HK-2 (cell line): ENCODE results near the gene ZNF25.
"Not testable (repeated sequence)": the region's sequence is repeated elsewhere in the genome, so short reads cannot be mapped to it uniquely, and the experiment has no call there.

Experiments used
- DNase-seq: peaks from one replicate; pipeline ENCODE4 v3.0.0-alpha.2; 2018; ENCODE audit not compliant: unreplicated experiment

The ZNF25 gene

DNA sequence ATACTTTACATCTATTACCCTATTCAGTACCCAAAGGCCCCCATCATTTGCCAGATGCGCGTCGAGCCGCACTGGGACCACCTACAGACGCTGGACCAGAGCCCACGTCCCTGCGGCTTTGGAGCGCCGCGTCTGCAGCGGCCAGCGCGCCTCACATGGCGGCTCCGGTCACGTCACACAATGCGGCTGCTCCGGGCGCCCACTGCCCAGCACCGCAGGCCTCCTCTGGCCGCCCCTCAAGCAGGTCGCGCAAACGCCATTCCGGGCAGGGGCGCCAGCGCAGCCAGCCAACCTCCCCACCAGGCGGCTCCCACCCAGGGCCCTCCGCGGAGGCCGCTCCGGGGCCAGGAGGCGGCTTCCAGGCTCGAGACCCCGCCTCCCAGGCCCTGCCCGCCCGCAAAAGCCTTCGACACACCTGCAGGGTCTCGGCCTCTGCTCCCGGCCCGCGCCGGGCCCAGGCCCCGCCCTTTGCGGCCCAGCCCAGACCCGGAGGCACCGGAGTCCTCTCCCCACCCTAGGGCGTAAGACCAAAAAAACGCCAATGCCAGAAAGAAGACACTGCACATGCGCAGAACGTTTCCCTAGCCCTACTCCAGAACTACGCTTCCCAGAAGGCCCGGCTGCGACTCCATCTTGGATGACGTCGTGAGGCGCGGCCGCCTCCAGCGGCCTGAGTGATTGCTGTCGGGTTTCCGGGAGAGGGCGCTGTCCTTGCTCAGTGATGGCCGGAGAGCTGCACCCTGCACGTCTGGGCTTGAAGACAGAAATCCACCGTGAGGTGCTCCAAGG lies at the start of gene ZNF25:
Gene ZNF25 (minus strand): TSS at position 557 of the 789 bp plus-strand sequence. CDS start 4,925 bp downstream, outside the sequence.
- peak; percentile 99 for DNase-seq

DNA sequence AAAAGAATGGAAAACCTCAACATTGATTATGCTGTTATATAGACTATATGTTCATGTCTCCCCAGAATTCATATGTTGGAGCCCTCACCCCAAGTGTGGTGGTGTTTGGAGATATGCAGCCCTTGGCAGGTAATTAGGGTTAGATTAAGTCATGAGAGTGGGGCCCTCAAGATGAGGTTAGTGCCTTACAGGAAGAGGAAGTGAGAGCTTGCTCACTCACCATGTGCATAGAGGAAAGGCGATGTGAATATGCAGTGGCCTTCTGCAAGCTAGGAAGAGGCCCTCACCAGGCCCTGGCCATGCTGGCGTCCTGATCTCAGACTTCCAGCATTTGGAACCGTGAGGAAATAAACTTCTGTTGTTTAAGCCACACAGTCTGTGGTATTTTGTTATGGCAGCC lies 48.8 kb upstream of the ZNF25 start:
- DNase-seq: no peak

DNA sequence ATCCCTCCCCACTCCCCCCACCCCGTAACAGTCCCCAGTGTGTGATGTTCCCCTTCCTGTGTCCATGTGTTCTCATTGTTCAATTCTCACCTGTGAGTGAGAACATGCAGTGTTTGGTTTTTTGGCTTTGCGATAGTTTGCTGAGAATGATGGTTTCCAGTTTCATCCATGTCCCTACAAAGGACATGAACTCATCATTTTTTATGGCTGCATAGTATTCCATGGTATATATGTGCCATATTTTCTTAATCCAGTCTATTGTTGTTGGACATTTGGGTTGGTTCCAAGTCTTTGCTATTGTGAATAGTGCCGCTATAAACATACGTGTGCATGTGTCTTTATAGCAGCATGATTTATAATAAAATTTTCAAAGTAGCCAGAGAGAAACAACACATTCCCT lies 42.7 kb upstream of the ZNF25 start:
- not testable (repeated sequence) for DNase-seq

DNA sequence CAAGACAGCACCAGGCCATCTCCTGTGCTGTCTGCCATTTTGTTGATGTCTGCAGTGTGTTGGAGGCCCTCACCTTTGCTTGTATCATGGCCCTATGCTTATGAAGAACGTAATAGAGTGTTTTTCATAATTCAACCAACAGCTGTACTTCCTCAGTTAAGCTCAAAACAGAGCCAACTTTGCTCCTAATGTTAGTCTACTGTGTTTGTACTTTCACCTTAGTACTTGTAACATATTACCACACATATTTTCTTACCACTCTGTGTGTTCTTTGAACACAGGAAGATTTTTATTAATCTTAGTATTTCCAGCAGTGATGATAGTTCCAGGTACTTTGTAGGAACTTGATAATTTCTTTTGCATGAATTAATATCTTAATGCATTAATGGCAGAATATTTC lies 39.9 kb upstream of the ZNF25 start:
- DNase-seq: no peak

DNA sequence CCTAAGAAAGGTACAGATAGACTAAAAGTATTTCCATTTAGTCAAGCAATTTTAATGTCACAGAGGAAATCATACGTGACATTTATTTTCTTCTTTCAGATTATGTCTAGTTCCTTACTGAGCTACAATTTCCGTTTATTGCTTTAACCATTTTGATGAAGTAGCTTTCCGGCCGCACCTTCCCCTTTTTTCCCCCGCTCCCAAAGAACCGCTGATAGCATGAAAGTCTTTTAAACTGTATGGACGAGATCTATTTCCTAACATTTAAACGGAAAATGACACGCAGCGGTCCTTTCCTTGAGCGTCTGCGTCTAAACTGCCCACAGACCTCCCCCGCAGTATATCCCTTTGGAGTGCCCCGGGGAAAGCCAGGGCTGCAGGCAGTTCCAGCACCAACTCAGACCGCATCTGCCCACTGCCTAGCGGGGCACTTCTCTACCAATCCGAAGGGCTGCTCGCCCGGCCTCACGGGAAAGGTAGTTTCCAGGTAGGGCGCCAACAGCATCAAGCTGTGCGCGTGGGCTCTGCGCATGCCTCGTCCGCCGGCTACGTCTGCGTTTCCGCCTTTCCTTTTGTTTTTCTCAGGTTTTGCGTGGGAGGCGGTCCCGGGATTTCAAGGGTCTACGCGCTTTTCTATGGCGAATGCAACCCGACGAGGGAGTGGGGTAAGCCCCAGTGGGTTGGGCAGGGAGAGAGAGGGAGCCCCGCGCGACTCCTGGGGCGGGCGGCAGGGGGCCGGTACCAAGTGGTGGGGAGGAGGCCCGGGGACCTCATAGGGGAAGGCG lies 33.9 kb upstream of the ZNF25 start, which contains the start of gene ZNF33A:
Gene ZNF33A (plus strand): TSS at position 557 of the 785 bp plus-strand sequence. CDS start 1,667 bp downstream, outside the sequence.
- DNase-seq: peak; percentile 96

DNA sequence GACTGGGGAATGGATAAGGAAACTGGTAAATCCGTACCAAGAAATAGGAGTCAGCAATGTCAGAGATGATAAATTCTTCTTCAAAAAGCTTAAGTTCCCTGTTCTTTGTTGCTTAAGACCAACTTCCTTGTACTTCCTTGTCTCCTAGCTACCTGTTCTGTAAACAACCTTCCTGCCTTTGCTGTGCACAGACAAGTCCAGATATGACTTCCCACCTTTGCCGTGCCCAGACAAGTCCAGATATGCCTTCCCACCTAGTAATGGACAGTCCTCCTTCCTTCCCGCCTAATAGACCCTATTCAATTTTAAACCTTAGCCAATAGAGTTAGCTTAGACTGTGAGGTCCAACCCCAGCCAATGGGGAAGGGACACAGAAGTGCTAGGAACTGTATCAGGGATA lies 31.5 kb upstream of the ZNF25 start:
- DNase-seq: no peak

DNA sequence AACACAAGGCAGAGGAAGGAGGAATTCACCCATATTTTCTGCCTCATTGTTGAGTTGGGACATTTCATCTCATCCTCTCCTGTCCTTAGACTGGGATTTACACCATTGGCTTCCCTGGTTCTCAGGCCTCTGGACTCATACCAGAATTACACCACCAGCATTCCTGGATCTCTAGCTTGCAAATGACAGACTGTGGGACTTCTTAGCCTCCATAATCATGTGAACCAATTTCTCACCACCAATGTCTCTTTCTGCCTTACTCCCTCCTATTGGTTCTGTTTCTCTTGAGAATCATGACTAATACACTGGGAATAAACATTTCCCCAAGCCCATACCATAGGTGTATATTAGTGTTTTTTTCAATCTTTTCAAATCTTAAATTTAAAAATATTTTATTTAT lies 31.1 kb upstream of the ZNF25 start:
- DNase-seq: no peak

DNA sequence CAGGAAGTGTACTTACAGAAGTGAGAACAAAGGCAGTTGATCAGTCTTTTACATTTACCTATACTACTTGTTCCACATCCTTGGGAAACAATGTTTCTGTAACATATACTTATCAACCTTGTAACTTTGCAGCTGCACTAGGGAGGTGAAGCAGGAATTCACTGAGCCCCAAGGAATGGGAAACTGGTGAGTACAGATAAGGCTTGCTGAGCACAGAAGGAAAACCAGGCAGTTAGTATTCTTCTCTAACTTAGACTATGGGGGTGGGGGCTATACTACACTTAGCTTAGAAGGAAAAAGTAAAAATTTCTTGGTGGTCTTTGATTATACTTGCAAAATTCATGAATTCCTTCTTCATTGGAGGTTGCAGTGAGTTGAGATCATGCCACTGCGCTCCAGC lies 27.1 kb upstream of the ZNF25 start:
- no peak for DNase-seq

DNA sequence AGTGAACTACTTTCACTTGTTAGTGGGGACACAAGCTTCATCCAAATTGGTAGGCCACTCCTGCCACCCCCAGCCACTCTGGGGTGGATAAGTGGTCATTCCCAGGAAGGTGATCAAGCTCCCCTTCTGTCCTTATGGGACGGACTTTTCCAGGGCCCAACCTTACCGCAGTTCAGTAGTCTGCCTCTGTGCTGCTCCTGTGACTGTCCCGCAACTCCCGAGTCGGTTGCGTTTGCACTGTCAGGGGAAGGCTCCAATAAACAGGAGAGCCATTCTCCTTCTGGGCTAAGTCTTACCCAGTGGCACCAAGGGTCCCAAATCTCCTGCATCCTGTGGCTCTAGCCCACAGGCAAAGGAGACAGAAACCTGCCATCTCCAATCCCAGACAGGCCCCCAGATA lies 26.6 kb upstream of the ZNF25 start:
- no peak for DNase-seq

DNA sequence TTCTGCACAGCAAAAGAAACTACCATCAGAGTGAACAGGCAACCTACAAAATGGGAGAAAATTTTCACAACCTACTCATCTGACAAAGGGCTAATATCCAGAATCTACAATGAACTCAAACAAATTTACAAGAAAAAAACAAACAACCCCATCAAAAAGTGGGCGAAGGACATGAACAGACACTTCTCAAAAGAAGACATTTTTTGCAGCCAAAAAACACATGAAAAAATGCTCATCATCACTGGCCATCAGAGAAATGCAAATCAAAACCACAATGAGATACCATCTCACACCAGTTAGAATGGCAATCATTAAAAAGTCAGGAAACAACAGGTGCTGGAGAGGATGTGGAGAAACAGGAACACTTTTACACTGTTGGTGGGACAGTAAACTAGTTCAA lies 24.0 kb upstream of the ZNF25 start:
- not testable (repeated sequence) for DNase-seq

DNA sequence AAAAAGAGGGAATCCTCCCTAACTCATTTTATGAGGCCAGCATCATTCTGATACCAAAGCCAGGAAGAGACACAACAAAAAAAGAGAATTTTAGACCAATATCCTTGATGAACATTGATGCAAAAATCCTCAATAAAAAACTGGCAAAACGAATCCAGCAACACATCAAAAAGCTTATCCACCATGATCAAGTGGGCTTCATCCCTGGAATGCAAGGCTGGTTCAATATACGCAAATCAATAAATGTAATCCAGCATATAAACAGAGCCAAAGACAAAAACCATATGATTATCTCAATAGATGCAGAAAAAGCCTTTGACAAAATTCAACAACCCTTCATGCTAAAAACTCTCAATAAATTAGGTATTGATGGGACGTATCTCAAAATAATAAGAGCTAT lies 22.5 kb upstream of the ZNF25 start:
- DNase-seq: not testable (repeated sequence)

DNA sequence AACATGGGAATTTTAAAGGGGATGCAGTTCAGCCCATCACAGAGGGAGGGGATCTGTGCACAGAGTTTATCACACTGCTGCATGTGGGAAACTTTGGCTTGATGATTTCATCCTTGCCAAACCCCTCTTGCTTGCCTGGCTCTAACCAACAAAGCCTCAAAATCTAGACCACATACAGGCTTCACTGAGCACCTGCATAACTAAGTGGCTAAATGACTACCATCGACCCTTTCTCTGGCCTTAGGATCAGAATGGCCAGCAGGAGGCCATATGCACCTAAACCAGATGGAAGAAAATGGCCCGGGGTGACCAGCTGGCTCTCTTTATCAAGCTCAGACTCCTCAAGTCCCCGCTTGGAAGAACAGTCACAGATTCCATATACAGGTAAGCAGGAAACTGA lies 15.6 kb upstream of the ZNF25 start:
- DNase-seq: peak; percentile 8

DNA sequence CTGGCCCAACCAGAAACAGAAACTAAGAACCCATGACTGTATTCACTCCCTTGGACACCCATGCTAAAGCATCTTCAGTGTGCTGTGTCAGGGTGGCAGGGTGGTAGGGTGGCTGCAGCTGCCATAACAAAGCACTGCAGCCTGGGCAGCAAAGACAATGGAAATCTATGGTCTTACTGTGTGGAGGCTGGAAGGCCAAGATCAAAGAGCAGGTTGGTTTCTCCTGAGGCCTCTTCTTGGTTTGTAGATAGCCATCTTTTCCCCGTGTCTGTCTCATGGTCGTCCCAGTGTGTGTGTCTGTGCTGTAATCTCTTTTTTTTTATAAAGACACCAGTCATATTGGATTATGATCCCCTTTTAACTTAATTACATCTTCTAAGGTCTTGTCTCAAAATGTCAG lies 15.2 kb upstream of the ZNF25 start:
- no peak for DNase-seq

DNA sequence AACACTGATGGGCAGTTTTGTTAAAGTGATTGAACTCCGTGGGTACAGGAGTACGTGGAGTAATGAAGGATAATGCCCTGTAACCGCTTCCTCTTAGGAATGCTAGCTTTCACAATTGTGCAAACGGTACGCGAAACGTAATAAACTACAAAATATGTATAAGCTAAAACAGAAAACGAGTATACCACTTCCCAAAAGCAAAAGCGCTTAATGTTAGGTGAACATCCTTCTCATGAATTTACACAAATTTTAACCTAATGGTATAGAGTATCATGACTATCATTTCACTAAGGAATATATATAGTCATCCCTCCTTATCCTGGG lies 395 bp upstream of the ZNF25 start:
- no peak for DNase-seq

DNA sequence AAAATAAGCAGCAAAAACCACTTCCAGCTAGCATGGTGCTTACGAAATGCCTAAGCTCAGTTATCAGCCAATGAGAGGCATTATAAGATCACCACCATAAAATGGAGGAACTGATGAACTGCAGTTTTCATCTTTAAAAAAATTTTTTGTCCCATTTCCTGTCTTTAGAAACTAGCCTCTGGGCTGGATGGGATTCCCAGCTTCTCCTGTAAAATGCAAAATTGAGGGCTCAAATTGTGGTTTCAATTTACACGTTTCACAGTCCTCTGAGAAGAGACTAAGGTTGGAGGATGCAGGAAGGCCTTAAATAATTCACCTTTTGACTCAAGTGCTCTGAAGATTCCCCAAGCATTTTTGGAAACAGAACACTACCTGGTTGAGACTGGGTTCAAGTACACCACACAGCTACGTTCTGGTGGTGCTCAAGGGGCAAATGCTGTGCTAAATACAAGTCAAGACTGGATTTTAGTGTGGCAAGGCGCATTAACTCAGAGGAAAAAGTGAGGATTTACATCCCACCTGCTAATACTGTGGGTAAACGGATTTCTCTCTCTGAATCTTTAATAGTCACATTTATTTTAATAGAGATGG lies 951 bp downstream of the ZNF25 start:
- peak; percentile 11 for DNase-seq

DNA sequence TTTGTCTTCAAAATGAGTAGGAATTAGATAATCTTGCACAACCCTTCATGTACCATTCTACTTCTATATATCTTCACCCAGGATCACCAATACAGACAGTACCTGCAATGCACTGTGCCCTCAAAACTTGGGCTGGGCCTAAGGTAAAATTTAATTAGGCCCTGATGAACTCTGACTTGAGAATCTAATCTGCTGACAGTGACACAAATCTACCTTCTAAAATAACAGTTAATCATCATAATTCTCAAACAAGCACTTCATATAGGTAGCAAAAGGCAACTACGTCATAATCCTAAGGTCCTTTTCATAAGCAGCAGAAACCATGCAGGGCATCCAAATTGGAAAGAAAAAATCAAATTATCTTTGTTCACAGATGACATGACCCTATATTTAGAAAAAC lies 4.1 kb downstream of the ZNF25 start:
- DNase-seq: no peak

DNA sequence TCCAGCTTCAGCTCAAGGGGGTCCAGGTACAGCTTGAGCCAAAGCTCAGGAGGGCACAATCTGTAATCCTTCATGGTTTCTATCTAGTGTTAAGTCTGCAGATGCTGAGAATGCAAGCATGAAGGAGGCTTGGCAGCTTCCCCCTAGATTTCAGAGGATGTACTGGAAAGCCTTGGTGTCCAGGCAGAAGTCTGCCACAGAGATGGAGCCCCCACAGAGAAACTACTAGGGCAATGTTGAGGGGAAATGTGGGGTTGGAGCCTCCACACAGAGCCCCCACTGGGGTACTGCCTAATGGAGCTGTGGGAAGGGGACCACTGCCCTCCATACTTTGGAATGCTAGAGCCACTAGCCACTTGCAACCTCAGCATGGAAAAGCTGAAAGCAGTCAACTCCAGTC lies 11.4 kb downstream of the ZNF25 start:
- no peak for DNase-seq

DNA sequence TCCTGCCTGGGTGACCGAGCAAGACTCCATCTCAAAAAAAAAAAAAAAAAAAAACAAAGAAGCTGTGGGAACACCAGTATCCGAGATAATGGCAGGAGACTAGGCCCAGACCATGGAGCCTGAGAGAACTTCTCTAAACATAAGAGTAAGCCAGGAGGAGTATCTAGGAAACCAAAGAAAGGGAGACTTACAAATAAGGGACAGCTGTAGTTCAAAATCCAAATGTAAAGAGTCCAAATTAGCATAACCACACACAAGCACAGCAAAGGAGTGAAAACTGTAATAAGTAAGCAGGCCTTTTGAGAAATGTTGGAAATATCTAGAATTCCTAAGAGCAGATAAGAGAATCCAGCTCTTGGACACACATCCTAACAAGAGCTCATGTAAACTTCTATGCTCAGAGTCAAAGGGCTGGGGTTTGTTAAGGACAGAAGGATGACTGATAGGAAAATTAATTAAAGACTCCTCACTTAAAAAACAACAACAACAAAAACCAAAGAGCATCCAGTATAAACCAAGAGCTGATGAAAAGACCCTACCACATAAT lies 15.8 kb downstream of the ZNF25 start:
- no peak for DNase-seq

DNA sequence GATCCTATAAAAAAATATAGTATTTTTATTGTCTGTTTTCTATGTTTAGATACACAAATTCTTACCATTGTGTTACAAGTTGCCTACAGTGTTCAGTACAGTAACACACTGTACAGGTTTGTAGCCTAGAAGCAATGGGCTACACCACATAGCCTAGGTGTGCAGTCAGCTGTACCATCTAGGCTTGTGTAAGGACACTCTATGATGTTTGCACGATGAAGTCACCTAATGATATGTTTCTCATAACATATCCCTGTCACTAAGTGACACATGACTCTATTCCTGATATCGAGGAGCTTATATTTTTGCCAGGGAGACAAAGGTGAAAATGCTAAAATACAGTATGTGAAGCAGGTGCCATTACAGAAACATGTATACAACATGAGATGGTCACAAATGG lies 18.6 kb downstream of the ZNF25 start:
- no peak for DNase-seq

DNA sequence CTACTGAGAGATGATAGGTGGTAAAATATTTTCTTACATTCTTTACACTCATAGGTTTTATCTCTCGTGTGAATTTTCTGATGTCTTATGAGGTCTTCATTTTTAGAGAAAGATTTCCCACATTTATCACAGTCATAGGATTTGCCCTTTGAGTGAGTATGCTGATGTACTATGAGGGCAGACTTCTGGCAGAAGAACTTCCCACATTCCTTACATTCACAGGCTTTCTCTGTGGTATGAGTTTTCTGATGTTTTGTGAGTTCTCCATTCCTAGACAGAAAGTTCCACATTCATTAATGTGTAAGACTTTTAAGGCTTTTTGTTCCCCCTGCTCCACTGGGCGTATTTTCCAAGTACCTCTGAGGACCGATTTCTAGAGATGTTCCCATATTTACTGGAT lies 23.5 kb downstream of the ZNF25 start:
- DNase-seq: no peak

DNA sequence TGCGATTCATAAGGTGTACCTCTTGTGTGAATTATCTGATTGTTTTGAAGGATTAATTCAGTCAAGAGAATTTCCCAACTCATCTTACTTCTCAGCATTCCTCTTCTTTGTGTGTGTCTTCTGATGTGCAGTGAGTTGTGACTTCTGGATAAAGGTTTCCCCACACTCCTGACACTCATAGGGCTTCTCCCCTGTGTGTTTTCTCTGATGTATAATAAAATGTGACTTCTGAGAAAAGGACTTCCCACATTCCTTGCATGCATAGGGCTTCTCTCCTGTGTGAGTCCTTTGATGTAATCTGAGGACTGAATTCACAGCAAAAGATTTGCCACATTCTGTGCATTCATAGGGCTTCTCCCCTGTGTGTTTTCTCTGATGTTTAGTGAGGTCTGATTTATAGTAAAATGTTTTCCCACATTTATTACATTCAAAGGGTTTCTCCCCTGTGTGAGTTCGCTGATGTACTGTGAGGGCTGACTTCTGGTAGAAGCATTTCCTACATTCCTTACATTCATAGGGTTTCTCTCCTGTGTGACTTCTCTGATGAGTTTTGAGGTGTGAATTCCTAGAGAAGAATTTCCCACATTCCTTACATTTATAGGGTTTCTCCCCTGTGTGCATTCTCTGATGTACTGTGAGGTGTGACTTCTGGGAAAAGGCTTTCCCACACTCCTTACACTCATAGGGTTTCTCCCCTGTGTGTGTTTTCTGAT lies 24.2 kb downstream of the ZNF25 start:
- peak; percentile 19 for DNase-seq

DNA sequence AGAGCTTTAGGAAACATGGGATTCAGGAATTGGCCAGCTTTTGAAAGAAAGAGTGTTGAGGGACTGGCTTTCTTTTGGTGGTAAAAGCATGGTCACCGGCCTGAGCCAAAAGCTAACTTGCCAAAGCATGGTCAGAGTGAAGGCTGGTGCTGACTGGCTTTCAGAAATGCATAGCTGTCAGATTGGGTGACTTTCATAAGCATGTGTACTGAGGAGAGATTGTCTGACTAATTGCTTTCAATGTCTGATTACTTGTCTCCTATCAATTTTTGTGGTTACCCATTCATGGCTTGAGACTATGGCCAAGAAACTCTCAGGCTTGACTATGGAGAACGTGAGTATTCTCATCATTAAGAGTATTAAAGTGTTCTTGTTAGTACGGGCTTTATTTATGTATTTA lies 28.2 kb downstream of the ZNF25 start:
- DNase-seq: no peak
